Measurements from ENCODE around the gene HRCT1. TPM values are rescaled to one million over a fixed set of nuclear protein-coding genes. Genes with fewer than 3 reads are reported as not detected.
"Not testable (repeated sequence)": the region's sequence is repeated elsewhere in the genome, so short reads cannot be mapped to it uniquely, and the experiment has no call there.

The HRCT1 gene
- polyA plus RNA-seq, 1 donor from 2014 or later = not detected

- H3K4me3 ChIP-seq (ENCODE audit: low read length); H3K27me3 ChIP-seq (ENCODE audit: insufficient read depth, low read depth, low read length); H4K20me1 ChIP-seq (ENCODE audit: insufficient read depth); H3K79me2 ChIP-seq (replicated peaks; ENCODE audit: insufficient read depth, low read length); H3K9me3 ChIP-seq (ENCODE audit: low read length); H3K9ac ChIP-seq (ENCODE audit: low read length); H3K36me3 ChIP-seq (ENCODE audit: insufficient read depth, low read length); H3K27ac ChIP-seq (ENCODE audit: low read length); H3F3A ChIP-seq (ENCODE audit: insufficient read depth, low read length, poor library complexity, severe bottlenecking); H3K9me2 ChIP-seq (ENCODE audit: insufficient read depth, low read length); H3K4me2 ChIP-seq (ENCODE audit: low read length); H2AFZ ChIP-seq (ENCODE audit: low read depth, low read length): not testable (repeated sequence)
Measured at GRCh38 chr9:35934069-35934468, 28.1 kb downstream of the HRCT1 start.

- H3K36me3 ChIP-seq (ENCODE audit: insufficient read depth, low read length) = no peaks in the 10 kb centered on the region
- H3K9me3 ChIP-seq (ENCODE audit: low read length) = no peaks in the 10 kb centered on the region
- H3K79me2 ChIP-seq (replicated peaks; ENCODE audit: insufficient read depth, low read length) = no peaks in the 10 kb centered on the region
- no peaks in the 10 kb centered on the region for H4K20me1 ChIP-seq (ENCODE audit: insufficient read depth)
- no peaks in the 10 kb centered on the region for H3K27me3 ChIP-seq (ENCODE audit: insufficient read depth, low read depth, low read length)
- no peak overlapping the region for H3K4me3 ChIP-seq (ENCODE audit: low read length)
- H3K4me2 ChIP-seq (ENCODE audit: low read length) = no peak overlapping the region
- no peak overlapping the region for H3K27ac ChIP-seq (ENCODE audit: low read length)
- no peaks in the 10 kb centered on the region for H3F3A ChIP-seq (ENCODE audit: insufficient read depth, low read length, poor library complexity, severe bottlenecking)
- H3K9ac ChIP-seq (ENCODE audit: low read length) = no peak overlapping the region
- H3K9me2 ChIP-seq (ENCODE audit: insufficient read depth, low read length) = no peaks in the 10 kb centered on the region
- no peak overlapping the region for H2AFZ ChIP-seq (ENCODE audit: low read depth, low read length)
- TF ChIP-seq POLR2AphosphoS5 (IDR thresholded peaks at IDR 0.05) (no peak), SMC3 (conservative IDR thresholded peaks at IDR 0.05; ENCODE audit: poor library complexity) (no peak), EP300 (conservative IDR thresholded peaks at IDR 0.05; ENCODE audit: poor library complexity, severe bottlenecking) (no peak), TAF1 (IDR thresholded peaks at IDR 0.05; ENCODE audit: low read depth) (no peak), CTCF (IDR thresholded peaks at IDR 0.05; ENCODE audit: poor library complexity, severe bottlenecking) (no peak), MXI1 (conservative IDR thresholded peaks at IDR 0.05; ENCODE audit: poor library complexity, severe bottlenecking) (no peak)
Measured at GRCh38 chr9:35935261-35935660, 29.3 kb downstream of the HRCT1 start.

- TF ChIP-seq RAD21 (conservative IDR thresholded peaks at IDR 0.05) (no peak), CTCF (IDR thresholded peaks at IDR 0.05; ENCODE audit: poor library complexity, severe bottlenecking) (no peak), MXI1 (conservative IDR thresholded peaks at IDR 0.05; ENCODE audit: poor library complexity, severe bottlenecking) (no peak), TAF1 (IDR thresholded peaks at IDR 0.05; ENCODE audit: low read depth) (no peak), EP300 (conservative IDR thresholded peaks at IDR 0.05; ENCODE audit: poor library complexity, severe bottlenecking) (no peak), EZH2 (IDR thresholded peaks at IDR 0.05; ENCODE audit: borderline replicate concordance, insufficient read depth, low read length, poor library complexity, severe bottlenecking) (no peak), REST (IDR thresholded peaks at IDR 0.05; ENCODE audit: borderline replicate concordance) (no peak), POLR2AphosphoS5 (IDR thresholded peaks at IDR 0.05) (no peak), SMC3 (conservative IDR thresholded peaks at IDR 0.05; ENCODE audit: poor library complexity) (no peak)
- Histone ChIP-seq H3K4me3 (ENCODE audit: low read length) (no peak overlapping the region), H3K27ac (ENCODE audit: low read length) (no peak overlapping the region), H3K9me3 (ENCODE audit: low read length) (no peaks in the 10 kb centered on the region), H4K20me1 (ENCODE audit: insufficient read depth) (no peaks in the 10 kb centered on the region), H3K9ac (ENCODE audit: low read length) (no peak overlapping the region), H3K9me2 (ENCODE audit: insufficient read depth, low read length) (no peaks in the 10 kb centered on the region), H3K79me2 (replicated peaks; ENCODE audit: insufficient read depth, low read length) (no peaks in the 10 kb centered on the region), H3K27me3 (ENCODE audit: insufficient read depth, low read depth, low read length) (no peaks in the 10 kb centered on the region), H3K4me2 (ENCODE audit: low read length) (no peak overlapping the region), H3F3A (ENCODE audit: insufficient read depth, low read length, poor library complexity, severe bottlenecking) (no peaks in the 10 kb centered on the region), H3K36me3 (ENCODE audit: insufficient read depth, low read length) (no peaks in the 10 kb centered on the region), H2AFZ (ENCODE audit: low read depth, low read length) (no peak overlapping the region)
Measured at GRCh38 chr9:35935755-35936509, 29.9 kb downstream of the HRCT1 start.
